Measurements from ENCODE around the gene BLOC1S1. TPM values are rescaled to one million over a fixed set of nuclear protein-coding genes. Genes with fewer than 3 reads are reported as not detected.

Gene BLOC1S1
- total and polyA plus RNA-seq, 10 of the 15 experiments (the other 5 are each of a cell fraction or from before 2014, with no cell fraction given), result 126 to 285 (median 166) TPM

GRCh38 chr12:55723516-55724225, 7.8 kb downstream of the BLOC1S1 start:
- Histone ChIP-seq H3K4me1 (ENCODE audit: control insufficient read depth, insufficient read depth, low read length) (peaks cover 14% of the 10 kb centered on the region), H3K9ac (ENCODE audit: control insufficient read depth, insufficient read depth, low read length) (no peak overlapping the region), H3K4me3 (no peak overlapping the region), H3K27me3 (replicated peaks in 1 of 2; ENCODE audit: control insufficient read depth in 2 of 2, insufficient read depth in 2 of 2, low read length in 1 of 2) (no peaks in the 10 kb centered on the region), H3K27ac (ENCODE audit: control insufficient read depth, insufficient read depth) (no peak overlapping the region), H3K36me3 (ENCODE audit: control insufficient read depth in 2 of 2, insufficient read depth in 2 of 2, low read length in 1 of 2) (peaks cover 7% of the 10 kb centered on the region in 2 experiments; a peak in 3 of 4 replicates), H4K20me1 (ENCODE audit: control insufficient read depth, insufficient read depth) (no peaks in the 10 kb centered on the region), H2AFZ (ENCODE audit: control insufficient read depth, low read depth, low read length) (no peak overlapping the region), H3K4me2 (ENCODE audit: control insufficient read depth, insufficient read depth) (no peak overlapping the region), H3K79me2 (ENCODE audit: control insufficient read depth, insufficient read depth, low read length) (peaks cover 8% of the 10 kb centered on the region), H3K9me3 (replicated peaks; ENCODE audit: control insufficient read depth, insufficient read depth, low read length) (no peaks in the 10 kb centered on the region)
- ATAC-seq (no peak), DNase-seq (ENCODE audit: low read depth, low spot score) (no peak), FAIRE-seq (no peak)
- intact Hi-C loops (cut with micrococcal nuclease; ENCODE audit: unreplicated experiment) (no loop called here), in situ Hi-C loops (cut with MboI) (no loop called here)
- 86% methylated on average over 10 of the region's 10 CpGs for WGBS (ENCODE audit: insufficient coverage, insufficient replicate concordance, low lambda C conversion rate, missing lambda C conversion rate)
- ChIA-PET SMC1A (ENCODE audit: uncharacterized antibody, unreplicated experiment) (interaction anchor here (0.6 to 1.6 kb wide), 4 partner anchors 14 to 105 kb away, joined by 3 to 11 read pairs (median 4); no protein-coding TSS in a partner anchor), RAD21 (ENCODE audit: unreplicated experiment) (interaction anchor here (1.0 to 11.0 kb wide), 3 partner anchors 13 to 216 kb away, joined by 3 to 113 read pairs (median 3); no protein-coding TSS in a partner anchor), CTCF (interaction anchor here (0.9 to 11.4 kb wide), 9 partner anchors 13 to 320 kb away, joined by 3 to 205 read pairs (median 4); partner anchors contain the start of genes DNAJC14, ORMDL2 and SARNP), POLR2A (interaction anchor here (0.8 to 2.3 kb wide), 2 partner anchors 14 to 50 kb away, joined by 3 to 9 read pairs; no protein-coding TSS in a partner anchor)
- BruUV-seq (replicated peaks), result no TSS peak
- TF ChIP-seq SMAD5 (IDR thresholded peaks at IDR 0.05; ENCODE audit: low read depth), result peak; percentile 40; the same call in 1 of the 2 replicates
- TF ChIP-seq TCF12 (IDR thresholded peaks at IDR 0.05; ENCODE audit: low read depth, low read length), result no peak
- TF ChIP-seq SIN3A (IDR thresholded peaks at IDR 0.05; ENCODE audit: low read depth, low read length), result no peak
- TF ChIP-seq RFX5 (IDR thresholded peaks at IDR 0.05; ENCODE audit: low read depth, low read length), result no peak
- no peak for TF ChIP-seq GABPA (IDR thresholded peaks at IDR 0.05; ENCODE audit: low read depth)
- TF ChIP-seq HDGF (IDR thresholded peaks at IDR 0.05), result no peak
- 0 out of 2 replicates have a peak, but pooled peaks have one; percentile 19 for TF ChIP-seq POLR2A (IDR thresholded peaks at IDR 0.05; ENCODE audit: low read depth, low read length)

Data from GM12878 (cell line).